Sigmoid colon (tissue), 7 donors: ENCODE results near the gene TMEM40. TPM values are rescaled to one million over a fixed set of nuclear protein-coding genes. Genes with fewer than 3 reads are reported as not detected.

Source experiments
- DNase-seq: peaks from one replicate; pipeline ENCODE4 v3.0.0-alpha.2; 2019
- H3K27ac ChIP-seq, 4 donors: fragments of 200-600 bp; sonication (generic); one replicate each; pipeline ENCODE4 v1.5.1; 2016 to 2019; ENCODE audit warnings: mild to moderate bottlenecking in 1 of 4
- H3K27me3 ChIP-seq, 3 donors: fragments of 200-600 bp; sonication (generic); one replicate each; pipeline ENCODE4 v1.5.1; 2019; ENCODE audit warnings: mild to moderate bottlenecking in 1 of 3
- H3K36me3 ChIP-seq, 4 donors: fragments of 200-600 bp; sonication (generic); one replicate each; pipeline ENCODE4 v1.5.1; 2016 to 2019
- H3K4me1 ChIP-seq, 4 donors: fragments of 200-600 bp; sonication (generic); one replicate each; pipeline ENCODE4 v1.5.1; 2017 to 2019
- H3K4me3 ChIP-seq, 4 donors: fragments of 200-600 bp; sonication (generic); one replicate each; pipeline ENCODE4 v1.5.1; 2017 to 2019; ENCODE audit warnings: mild to moderate bottlenecking in 2 of 4, moderate library complexity in 1 of 4
- H3K9me3 ChIP-seq, 4 donors: fragments of 200-600 bp in 3 of 4; sonication (generic) in 3 of 4; one replicate each; pipeline versions ENCODE4 v1.5.1 to v1.6.1; 2013 to 2019
- CTCF ChIP-seq, 4 experiments: fragments of 450-650 bp in 3 of 4; fragments of 200-600 bp in 1 of 4; IDR thresholded peaks; one replicate each; pipeline ENCODE4 v1.5.1; 2016 to 2019; ENCODE audit warnings: antibody characterized with exemption in 4 of 4, mild to moderate bottlenecking in 3 of 4, moderate library complexity in 2 of 4
- EP300 ChIP-seq, 4 donors: sonication (generic); formaldehyde crosslinking; IDR thresholded peaks; one replicate each; pipeline ENCODE4 v1.6.1; 2017; ENCODE audit warnings: antibody characterized with exemption in 4 of 4
- POLR2A ChIP-seq, 2 donors: fragments of 450-650 bp; IDR thresholded peaks; one replicate each; pipeline ENCODE4 v1.6.1; 2016; ENCODE audit warnings: antibody characterized with exemption in 2 of 2, mild to moderate bottlenecking in 2 of 2, moderate library complexity in 2 of 2
- POLR2AphosphoS5 ChIP-seq, 4 donors: sonication (generic); formaldehyde crosslinking; IDR thresholded peaks; one replicate each; pipeline ENCODE4 v1.6.1; 2017; ENCODE audit warnings: antibody characterized with exemption in 4 of 4
- WGBS, 2 donors: extraction: QIAGEN DNeasy Blood & Tissue Kit; methylation state at CpG; one replicate each; pipeline ENCODE4 v1.1.7; 2013; 5-methylcytosine and 5-hydroxymethylcytosine counted together
- intact Hi-C: fragments of 100-400 bp; cut with DNase I; formaldehyde crosslinking; loops from one replicate; pipeline ENCODE4 v1.15.1; 2023
- polyA plus RNA-seq, 3 donors: library from polyadenylated mRNA; stranded (reverse); fragments of 200-250 nt; gene quantifications; one replicate each; pipeline ENCODE4 v1.2.3, GENCODE V29; 2013
- total RNA-seq, 4 donors: library from RNA; depleted of rRNA; stranded (reverse); fragments of >200 nt; gene quantifications; one replicate each; pipeline ENCODE4 v1.1.0, GENCODE V29; 2016
- donor health status: healthy with polysubstance abuse.
- donor health status: Bipolar disorder and iron deficiency.
- donor health status: healthy.

The TMEM40 gene
- total and polyA plus RNA-seq, 7 donors, result 0.10 to 0.60 TPM; not detected in 5

GRCh38 chr3:12722226-12722625 lies 36.8 kb downstream of the TMEM40 start:
- H3K27me3 ChIP-seq, result no peaks in the 10 kb centered on the region
- intact Hi-C loops, result no loop called here
- H3K4me1 ChIP-seq, result peaks cover 0 to 9% (median 7%) of the 10 kb centered on the region in 4 donors
- no peaks in the 10 kb centered on the region for H3K9me3 ChIP-seq
- H3K27ac ChIP-seq, result no peak overlapping the region
- TF ChIP-seq CTCF (IDR thresholded peaks at IDR 0.05) (no peak), EP300 (IDR thresholded peaks at IDR 0.05) (no peak), POLR2AphosphoS5 (IDR thresholded peaks at IDR 0.05) (no peak)
- DNase-seq, result no peak
- no peaks in the 10 kb centered on the region for H3K36me3 ChIP-seq
- no peak overlapping the region for H3K4me3 ChIP-seq
- 65 to 82% methylated on average over 3 of the region's 3 CpGs for WGBS, 2 donors

GRCh38 chr3:12719984-12720898 lies 38.8 kb downstream of the TMEM40 start:
- peak overlapping the region in 2 of 4 donors; percentile 3 to 15 for H3K27ac ChIP-seq
- peak; percentile 89 for DNase-seq
- TF ChIP-seq EP300 (IDR thresholded peaks at IDR 0.05), result no peak
- peak in 3 of 4 donors; percentile 30 to 61 (median 35) for TF ChIP-seq POLR2AphosphoS5 (IDR thresholded peaks at IDR 0.05)
- peak; percentile 67 to 93 (median 88) for TF ChIP-seq CTCF (IDR thresholded peaks at IDR 0.05)
- TF ChIP-seq POLR2A (IDR thresholded peaks at IDR 0.05), result no peak
- H3K4me1 ChIP-seq, result peaks cover 0 to 9% (median 7%) of the 10 kb centered on the region in 4 donors
- no peaks in the 10 kb centered on the region for H3K9me3 ChIP-seq
- intact Hi-C loops, result loop anchor here (2.0 kb wide), 3 partner anchors 55 to 235 kb away; partner anchors contain the start of genes MKRN2, RAF1 and TSEN2
- H3K4me3 ChIP-seq, result peak overlapping the region in 3 of 4 donors; percentile 32 to 42 (median 41)
- H3K27me3 ChIP-seq, result no peaks in the 10 kb centered on the region
- WGBS, 2 donors, result 13 to 20% methylated on average over 17 of the region's 17 CpGs
- no peaks in the 10 kb centered on the region for H3K36me3 ChIP-seq

GRCh38 chr3:12719541-12719940 lies 39.5 kb downstream of the TMEM40 start:
- no peak for TF ChIP-seq CTCF (IDR thresholded peaks at IDR 0.05)
- TF ChIP-seq EP300 (IDR thresholded peaks at IDR 0.05), result no peak
- no peak for TF ChIP-seq POLR2AphosphoS5 (IDR thresholded peaks at IDR 0.05)
- TF ChIP-seq POLR2A (IDR thresholded peaks at IDR 0.05), result no peak
- intact Hi-C loops, result no loop called here
- Histone ChIP-seq H3K27ac (peak overlapping the region in 2 of 4 donors; percentile 3 to 15), H3K27me3 (no peaks in the 10 kb centered on the region), H3K4me3 (peak overlapping the region in 3 of 4 donors; percentile 32 to 42 (median 41)), H3K4me1 (peaks cover 0 to 9% (median 7%) of the 10 kb centered on the region in 4 donors), H3K9me3 (no peaks in the 10 kb centered on the region), H3K36me3 (no peaks in the 10 kb centered on the region)
- no peak for DNase-seq
- 38 to 49% methylated on average over 7 of the region's 7 CpGs for WGBS, 2 donors

GRCh38 chr3:12716605-12717151 lies 42.4 kb downstream of the TMEM40 start:
- Histone ChIP-seq H3K4me3 (no peak overlapping the region), H3K4me1 (peaks cover 0 to 9% (median 7%) of the 10 kb centered on the region in 4 donors), H3K36me3 (no peaks in the 10 kb centered on the region), H3K9me3 (no peaks in the 10 kb centered on the region), H3K27ac (no peak overlapping the region), H3K27me3 (no peaks in the 10 kb centered on the region)
- WGBS, 2 donors, result 52 to 57% methylated on average over 3 of the region's 3 CpGs
- no peak for TF ChIP-seq CTCF (IDR thresholded peaks at IDR 0.05)
- no peak for TF ChIP-seq EP300 (IDR thresholded peaks at IDR 0.05)
- no peak for TF ChIP-seq POLR2AphosphoS5 (IDR thresholded peaks at IDR 0.05)
- no peak for TF ChIP-seq POLR2A (IDR thresholded peaks at IDR 0.05)
- DNase-seq, result no peak
- intact Hi-C loops, result no loop called here
